ENCODE data around the gene PPP2R5A. TPM values are rescaled to one million over a fixed set of nuclear protein-coding genes. Genes with fewer than 3 reads are reported as not detected.

The PPP2R5A gene
- total and polyA plus RNA-seq, 10 donors, result 34.9 to 82.5 (median 68.7) TPM

- TF ChIP-seq POLR2A (IDR thresholded peaks at IDR 0.05) (no peak), POLR2AphosphoS5 (IDR thresholded peaks at IDR 0.05) (no peak)
- TF ChIP-seq, protein P1, sequence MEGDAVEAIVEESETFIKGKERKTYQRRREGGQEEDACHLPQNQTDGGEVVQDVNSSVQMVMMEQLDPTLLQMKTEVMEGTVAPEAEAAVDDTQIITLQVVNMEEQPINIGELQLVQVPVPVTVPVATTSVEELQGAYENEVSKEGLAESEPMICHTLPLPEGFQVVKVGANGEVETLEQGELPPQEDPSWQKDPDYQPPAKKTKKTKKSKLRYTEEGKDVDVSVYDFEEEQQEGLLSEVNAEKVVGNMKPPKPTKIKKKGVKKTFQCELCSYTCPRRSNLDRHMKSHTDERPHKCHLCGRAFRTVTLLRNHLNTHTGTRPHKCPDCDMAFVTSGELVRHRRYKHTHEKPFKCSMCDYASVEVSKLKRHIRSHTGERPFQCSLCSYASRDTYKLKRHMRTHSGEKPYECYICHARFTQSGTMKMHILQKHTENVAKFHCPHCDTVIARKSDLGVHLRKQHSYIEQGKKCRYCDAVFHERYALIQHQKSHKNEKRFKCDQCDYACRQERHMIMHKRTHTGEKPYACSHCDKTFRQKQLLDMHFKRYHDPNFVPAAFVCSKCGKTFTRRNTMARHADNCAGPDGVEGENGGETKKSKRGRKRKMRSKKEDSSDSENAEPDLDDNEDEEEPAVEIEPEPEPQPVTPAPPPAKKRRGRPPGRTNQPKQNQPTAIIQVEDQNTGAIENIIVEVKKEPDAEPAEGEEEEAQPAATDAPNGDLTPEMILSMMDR (IDR thresholded peaks at IDR 0.05 in 8 of 11, conservative IDR thresholded peaks at IDR 0.05 in 3 of 11), result no peak
- Histone ChIP-seq H3K4me3 (no peak overlapping the region), H3K36me3 (no peaks in the 10 kb centered on the region), H3K27ac (peak overlapping the region in 1 of 8 donors; percentile 39), H3K4me1 (peaks cover 0 to 19% (median 7%) of the 10 kb centered on the region in 6 donors), H3K9me3 (no peaks in the 10 kb centered on the region), H3K27me3 (replicated peaks in 1 of 7) (no peaks in the 10 kb centered on the region)
- no peak for DNase-seq
- 76 to 86% (median 79%) methylated on average over 2 of the region's 2 CpGs for WGBS, 5 donors
- intact Hi-C loops (cut with DNase I; ENCODE audit: low total_unique reads), result no loop called here
Measured at GRCh38 chr1:212261361-212261929, 23.8 kb upstream of the PPP2R5A start.

DNA sequence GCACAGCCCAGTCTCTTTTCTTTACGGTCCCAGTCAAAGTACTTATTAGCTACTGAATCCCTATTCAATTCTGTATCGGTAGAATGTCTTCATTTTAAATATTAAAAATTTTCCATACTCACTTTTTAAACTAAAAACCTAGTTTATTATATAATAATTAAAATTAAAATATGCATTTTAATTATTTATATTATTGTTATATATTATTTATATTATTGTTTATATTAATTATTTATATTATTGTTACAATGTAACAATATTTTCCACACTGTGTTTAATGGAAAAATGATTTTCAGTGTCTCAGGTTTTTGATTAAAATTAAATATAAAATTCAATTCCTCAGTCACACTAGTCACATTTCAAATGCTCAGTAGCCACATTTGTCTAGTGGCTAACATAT is 18.2 kb upstream of the PPP2R5A start:
- 94 to 100% (median 98%) methylated on average over 2 of the region's 2 CpGs for WGBS, 5 donors
- no peak for DNase-seq
- no peak for TF ChIP-seq POLR2A (IDR thresholded peaks at IDR 0.05)
- TF ChIP-seq, protein P1 (IDR thresholded peaks at IDR 0.05 in 8 of 11, conservative IDR thresholded peaks at IDR 0.05 in 3 of 11), result no peak
- TF ChIP-seq POLR2AphosphoS5 (IDR thresholded peaks at IDR 0.05), result no peak
- intact Hi-C loops (cut with DNase I; ENCODE audit: low total_unique reads), result no loop called here
- Histone ChIP-seq H3K4me1 (no peaks in the 10 kb centered on the region), H3K9me3 (no peaks in the 10 kb centered on the region), H3K27ac (no peak overlapping the region), H3K4me3 (no peak overlapping the region), H3K36me3 (no peaks in the 10 kb centered on the region), H3K27me3 (replicated peaks in 1 of 7) (no peaks in the 10 kb centered on the region)

GRCh38 chr1:212267460-212267859 is 17.8 kb upstream of the PPP2R5A start:
- no peaks in the 10 kb centered on the region for H3K36me3 ChIP-seq
- H3K27me3 ChIP-seq (replicated peaks in 1 of 7), result no peaks in the 10 kb centered on the region
- WGBS, 5 donors, result 18 to 78% (median 53%) methylated on average over 2 of the region's 2 CpGs
- TF ChIP-seq POLR2AphosphoS5 (IDR thresholded peaks at IDR 0.05) (no peak), POLR2A (IDR thresholded peaks at IDR 0.05) (no peak)
- TF ChIP-seq, protein P1 (IDR thresholded peaks at IDR 0.05 in 8 of 11, conservative IDR thresholded peaks at IDR 0.05 in 3 of 11), result no peak
- no peak overlapping the region for H3K4me3 ChIP-seq
- no peaks in the 10 kb centered on the region for H3K9me3 ChIP-seq
- DNase-seq, result no peak
- no peak overlapping the region for H3K27ac ChIP-seq
- H3K4me1 ChIP-seq, result no peaks in the 10 kb centered on the region
- intact Hi-C loops (cut with DNase I; ENCODE audit: low total_unique reads), result no loop called here

DNA sequence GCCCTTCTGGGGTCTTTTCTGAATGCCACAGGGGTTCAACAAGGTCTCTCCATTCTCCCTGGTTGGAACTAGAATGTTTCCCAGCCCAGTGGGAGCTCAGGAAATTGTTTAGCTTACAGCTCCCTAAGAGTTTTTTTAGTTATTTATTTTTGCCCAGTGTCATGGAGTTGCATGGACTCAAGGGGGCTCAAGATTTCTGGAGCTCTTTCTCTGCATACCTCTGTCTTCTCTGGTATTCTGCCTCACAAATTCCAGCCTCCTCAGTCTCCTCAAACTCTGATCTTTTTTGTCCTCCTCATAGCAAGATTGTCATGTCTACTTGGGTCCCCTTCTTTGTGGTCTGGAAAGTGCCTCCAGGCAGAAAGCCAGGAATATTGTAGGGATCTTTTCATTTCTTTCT is 15.9 kb upstream of the PPP2R5A start:
- Histone ChIP-seq H3K36me3 (no peaks in the 10 kb centered on the region), H3K4me1 (no peaks in the 10 kb centered on the region), H3K27ac (no peak overlapping the region), H3K27me3 (replicated peaks in 1 of 7) (no peaks in the 10 kb centered on the region), H3K9me3 (no peaks in the 10 kb centered on the region), H3K4me3 (no peak overlapping the region)
- no peak for DNase-seq
- intact Hi-C loops (cut with DNase I; ENCODE audit: low total_unique reads), result no loop called here
- no peak for TF ChIP-seq POLR2A (IDR thresholded peaks at IDR 0.05)
- TF ChIP-seq, protein P1 (IDR thresholded peaks at IDR 0.05 in 8 of 11, conservative IDR thresholded peaks at IDR 0.05 in 3 of 11), result no peak
- TF ChIP-seq POLR2AphosphoS5 (IDR thresholded peaks at IDR 0.05), result no peak

All from spleen (tissue), 11 donors.